GM12878 (cell line): Measurements from ENCODE around the gene CTBP1. TPM values are rescaled to one million over a fixed set of nuclear protein-coding genes. Genes with fewer than 3 reads are reported as not detected.

Source experiments
- ATAC-seq: fragments of 200-7000 bp; cut with Tn5 transposase; 3 replicates; pipeline ENCODE4 v1.9.1; 2020; ENCODE audit warnings: mild to moderate bottlenecking, moderate library complexity
- BruUV-seq: library from RNA; stranded (reverse); fragments of 400-500 nt; replicated peaks from 2 replicates; lab custom pipeline; 2021; lab: Mats Ljungman, UMichigan
- CTCF ChIA-PET: fragments of 300-600 bp; sonication (Branson Sonifier 250); formaldehyde crosslinking; extraction: SDS; loops from one replicate; lab custom pipeline; 2021; ENCODE audit warnings: inconsistent platforms; lab: Yijun Ruan, JAX
- POLR2A ChIA-PET: fragments of 350-600 bp; formaldehyde crosslinking; extraction: SDS; loops from one replicate; lab custom pipeline; 2021; ENCODE audit warnings: inconsistent platforms; lab: Charles Lee
- RAD21 ChIA-PET: fragments of 300-600 bp; sonication (Branson Sonifier 250); formaldehyde crosslinking; loops from one replicate; lab custom pipeline; 2023; ENCODE audit warnings: antibody characterized with exemption; ENCODE audit not compliant: unreplicated experiment; lab: Charles Lee
- SMC1A ChIA-PET: fragments of 300-600 bp; sonication (Branson Sonifier 250); formaldehyde crosslinking; loops from one replicate; lab custom pipeline; 2023; ENCODE audit not compliant: unreplicated experiment, uncharacterized antibody; lab: Charles Lee
- DNase-seq: peaks from one replicate; pipeline ENCODE4 v3.0.0-alpha.2; 2011; ENCODE audit warnings: low read depth, low spot score
- FAIRE-seq: peaks from 3 replicates; lab custom pipeline; 2011; peaks lifted over from hg19 to GRCh38; lab: Jason Lieb, UNC
- H2AFZ ChIP-seq: 2 replicates; pipeline ENCODE4 v1.6.0; 2011; ENCODE audit warnings: low read depth, low read length, control low read depth; ENCODE audit not compliant: control insufficient read depth
- H3K27ac ChIP-seq: 2 replicates; pipeline ENCODE4 v1.5.1; 2011; ENCODE audit warnings: control low read depth; ENCODE audit not compliant: control insufficient read depth, insufficient read depth
- H3K27me3 ChIP-seq, 2 experiments: replicated peaks in 1 of 2; 2 replicates each; pipeline versions ENCODE4 v1.6.0 to v1.6.1; 2011; ENCODE audit warnings: low read length in 1 of 2; ENCODE audit not compliant: control insufficient read depth in 2 of 2, insufficient read depth in 2 of 2
- H3K36me3 ChIP-seq, 2 experiments: 2 replicates each; pipeline ENCODE4 v1.5.1; 2011; ENCODE audit warnings: low read length in 1 of 2; ENCODE audit not compliant: control insufficient read depth in 2 of 2, insufficient read depth in 2 of 2
- H3K4me1 ChIP-seq: 2 replicates; pipeline ENCODE4 v1.6.1; 2011; ENCODE audit warnings: mild to moderate bottlenecking, low read length, moderate library complexity, mixed read lengths; ENCODE audit not compliant: control insufficient read depth, insufficient read depth
- H3K4me2 ChIP-seq: 2 replicates; pipeline ENCODE4 v1.6.0; 2011; ENCODE audit warnings: control low read depth; ENCODE audit not compliant: control insufficient read depth, insufficient read depth
- H3K4me3 ChIP-seq: fragments of 200-600 bp; sonication (generic); 2 replicates; pipeline ENCODE4 v1.5.1; 2016
- H3K79me2 ChIP-seq: 2 replicates; pipeline ENCODE4 v1.6.0; 2011; ENCODE audit warnings: low read length; ENCODE audit not compliant: control insufficient read depth, insufficient read depth
- H3K9ac ChIP-seq: 2 replicates; pipeline ENCODE4 v1.8.0; 2011; ENCODE audit warnings: low read length, control low read depth, mixed read lengths; ENCODE audit not compliant: control insufficient read depth, insufficient read depth
- H3K9me3 ChIP-seq: replicated peaks from 3 replicates; pipeline ENCODE4 v1.5.1; 2011; ENCODE audit warnings: mild to moderate bottlenecking, low read length; ENCODE audit not compliant: control insufficient read depth, insufficient read depth
- H4K20me1 ChIP-seq: 2 replicates; pipeline ENCODE4 v1.6.0; 2011; ENCODE audit not compliant: control insufficient read depth, insufficient read depth
- ATF3 ChIP-seq: IDR thresholded peaks from 2 replicates; pipeline ENCODE4 v1.6.1; 2011; ENCODE audit warnings: low read depth, mild to moderate bottlenecking, low read length, moderate library complexity, borderline replicate concordance; ENCODE audit errors: extremely low read depth
- SMARCA5 ChIP-seq: fragments of 450-650 bp; IDR thresholded peaks from 2 replicates; pipeline ENCODE4 v1.6.1; 2017; ENCODE audit warnings: mild to moderate bottlenecking
- WGBS: methylation state at CpG from one replicate; pipeline ENCODE4 v1.1.6; 2016; ENCODE audit warnings: low lambda C conversion rate; ENCODE audit not compliant: insufficient replicate concordance, insufficient coverage; ENCODE audit errors: missing lambda C conversion rate; 5-methylcytosine and 5-hydroxymethylcytosine counted together
- in situ Hi-C: fragments of 300-500 bp; cut with MboI; formaldehyde crosslinking; loops from 9 replicates; pipeline ENCODE4 v1.14.3; 2018; ENCODE audit warnings: mixed read lengths
- intact Hi-C: fragments of 100-400 bp; cut with micrococcal nuclease; formaldehyde crosslinking; loops from one replicate; pipeline ENCODE4 v1.14.2; 2022; ENCODE audit not compliant: unreplicated experiment
- polyA plus RNA-seq, 11 experiments: library from polyadenylated mRNA; depleted of rRNA in 4 of 11; unstranded in 6 of 11; stranded (reverse) in 5 of 11; fragments of >200 nt; fragmentation: Nextera tagmentation in 4 of 11; fragmentation: Illumina TruSeq in 1 of 11; extraction: Ambion mirVana in 4 of 11; extraction: Trizol in 1 of 11; gene quantifications; 1 replicate in 1 of 11; 2 replicates in 10 of 11; pipeline versions ENCODE4 v1.2.1 to v1.2.3, GENCODE V29; 2011 to 2016; ENCODE audit warnings: inconsistent platforms in 2 of 11, missing spikeins in 2 of 11, low read depth in 1 of 11
- total RNA-seq, 4 experiments: library from RNA; depleted of rRNA in 3 of 4; stranded (reverse); fragments of >200 nt in 3 of 4; fragmentation: Illumina TruSeq in 1 of 4; extraction: Trizol in 1 of 4; gene quantifications; 2 replicates each; pipeline versions ENCODE4 v1.2.1 to v1.2.3, GENCODE V29; 2013 to 2021

CTBP1 gene
- total and polyA plus RNA-seq, 10 of the 15 experiments (the other 5 are each of a cell fraction or from before 2014, with no cell fraction given): 7.4 to 182 (median 63.1) TPM

DNA sequence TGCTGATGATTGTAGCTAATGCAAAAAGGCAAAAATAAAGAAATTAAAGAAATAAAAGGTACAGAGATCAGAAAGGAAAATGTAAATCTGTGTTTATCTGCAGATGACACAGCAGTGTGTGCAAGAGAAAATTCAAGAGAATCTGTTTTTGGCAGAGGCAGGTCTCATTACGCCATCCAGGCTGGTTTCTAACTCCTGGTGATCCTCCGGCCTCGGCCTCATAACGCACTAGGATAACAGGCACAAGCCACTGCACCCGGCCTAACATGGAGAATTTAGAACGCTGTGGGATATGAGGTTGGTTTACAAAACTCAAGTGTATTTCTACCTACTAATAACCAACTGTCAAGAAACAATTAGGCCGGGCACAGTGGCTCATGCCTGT lies 29.4 kb downstream of the CTBP1 start:
- Histone ChIP-seq H3K9ac (0 out of 2 replicates have a peak overlapping the region, but pooled peaks have one; percentile 13), H3K79me2 (peaks cover 11% of the 10 kb centered on the region), H4K20me1 (no peaks in the 10 kb centered on the region), H3K36me3 (peaks cover 11 to 25% of the 10 kb centered on the region in 2 experiments; a peak in 3 of 4 replicates), H3K4me3 (peak overlapping the region; percentile 45; the same call in 1 of the 2 replicates), H3K27me3 (no peaks in the 10 kb centered on the region), H3K4me1 (peaks cover 51% of the 10 kb centered on the region), H3K27ac (peak overlapping the region; percentile 88), H3K4me2 (peak overlapping the region; percentile 66), H3K9me3 (no peaks in the 10 kb centered on the region; the same call in 2 of the 3 replicates), H2AFZ (no peak overlapping the region)
- DNase-seq: no peak
- no peak for FAIRE-seq
- intact Hi-C loops: loop anchor here (1.0 to 5.0 kb wide), 4 partner anchors 18 to 52 kb away; no protein-coding TSS in a partner anchor
- 28% methylated on average over 7 of the region's 7 CpGs for WGBS
- no peak for ATAC-seq
- RAD21 ChIA-PET: interaction anchor here (0.7 to 2.9 kb wide), 10 partner anchors 16 to 283 kb away, joined by 3 to 20 read pairs (median 6); no protein-coding TSS in a partner anchor
- CTCF ChIA-PET: interaction anchor here (1.1 to 1.7 kb wide), 5 partner anchors 16 to 52 kb away, joined by 3 to 8 read pairs (median 5); no protein-coding TSS in a partner anchor
- POLR2A ChIA-PET: interaction anchor here (0.6 to 3.7 kb wide), 7 partner anchors 17 to 127 kb away, joined by 3 to 26 read pairs (median 4); partner anchors contain the start of gene UVSSA
- SMC1A ChIA-PET: interaction anchor here (0.7 to 3.2 kb wide), 10 partner anchors 16 to 925 kb away, joined by 3 to 18 read pairs (median 4); no protein-coding TSS in a partner anchor
- TF ChIP-seq SMARCA5: 0 out of 2 replicates have a peak, but pooled peaks have one; percentile 20
- no peak for TF ChIP-seq ATF3
- in situ Hi-C loops: no loop called here
- BruUV-seq: no TSS peak
